Thyroid gland (tissue), 4 donors: Measurements from ENCODE around the gene MYLK4. TPM values are rescaled to one million over a fixed set of nuclear protein-coding genes. Genes with fewer than 3 reads are reported as not detected.

Source experiments
- DNase-seq, 2 donors: peaks; one replicate each; pipeline ENCODE4 v3.0.0-alpha.2; 2019
- H3K27ac ChIP-seq, 3 donors: fragments of 200-600 bp; sonication (generic); 1 replicate in 2 of 3; 2 replicates in 1 of 3; pipeline ENCODE4 v1.5.1; 2016 to 2019; ENCODE audit warnings: mild to moderate bottlenecking in 1 of 3, moderate library complexity in 1 of 3
- H3K27me3 ChIP-seq: fragments of 200-600 bp; sonication (generic); one replicate; pipeline ENCODE4 v1.5.1; 2019
- H3K36me3 ChIP-seq, 2 donors: fragments of 200-600 bp; sonication (generic); one replicate each; pipeline ENCODE4 v1.5.1; 2016 to 2019
- H3K4me1 ChIP-seq, 2 donors: fragments of 200-600 bp; sonication (generic); one replicate each; pipeline ENCODE4 v1.5.1; 2017 to 2019
- H3K4me3 ChIP-seq, 3 donors: fragments of 200-600 bp; sonication (generic); replicated peaks in 1 of 3; 1 replicate in 2 of 3; 2 replicates in 1 of 3; pipeline ENCODE4 v1.5.1; 2016; ENCODE audit warnings: mild to moderate bottlenecking in 1 of 3
- H3K9me3 ChIP-seq: fragments of 200-600 bp; sonication (generic); one replicate; pipeline ENCODE4 v1.5.1; 2017
- POLR2A ChIP-seq, 2 donors: fragments of 450-650 bp; IDR thresholded peaks; one replicate each; pipeline ENCODE4 v1.6.1; 2017; ENCODE audit warnings: antibody characterized with exemption in 2 of 2, mild to moderate bottlenecking in 2 of 2, moderate library complexity in 1 of 2
- WGBS, 2 donors: methylation state at CpG; one replicate each; pipeline ENCODE4 v1.1.5; 2017; 5-methylcytosine and 5-hydroxymethylcytosine counted together
- intact Hi-C: fragments of 100-400 bp; cut with DNase I; formaldehyde crosslinking; loops from one replicate; pipeline ENCODE4 v1.15.1; 2023
- total RNA-seq, 4 donors: library from RNA; depleted of rRNA; stranded (reverse); fragments of >200 nt; gene quantifications; one replicate each; pipeline ENCODE4 v1.2.3, GENCODE V29; 2016
- TF ChIP-seq, protein P1 (sequence below), 6 experiments: fragments of 200-600 bp in 3 of 6; fragments of 450-650 bp in 3 of 6; sonication (generic) in 3 of 6; IDR thresholded peaks; one replicate each; pipeline ENCODE4 v1.5.1; 2016 to 2019; ENCODE audit warnings: antibody characterized with exemption in 6 of 6, mild to moderate bottlenecking in 2 of 6, inconsistent platforms in 1 of 6, moderate library complexity in 1 of 6

MYLK4 gene
- total RNA-seq, 4 donors from 2014 or later, result 0.94 to 1.8 (median 1.1) TPM

DNA sequence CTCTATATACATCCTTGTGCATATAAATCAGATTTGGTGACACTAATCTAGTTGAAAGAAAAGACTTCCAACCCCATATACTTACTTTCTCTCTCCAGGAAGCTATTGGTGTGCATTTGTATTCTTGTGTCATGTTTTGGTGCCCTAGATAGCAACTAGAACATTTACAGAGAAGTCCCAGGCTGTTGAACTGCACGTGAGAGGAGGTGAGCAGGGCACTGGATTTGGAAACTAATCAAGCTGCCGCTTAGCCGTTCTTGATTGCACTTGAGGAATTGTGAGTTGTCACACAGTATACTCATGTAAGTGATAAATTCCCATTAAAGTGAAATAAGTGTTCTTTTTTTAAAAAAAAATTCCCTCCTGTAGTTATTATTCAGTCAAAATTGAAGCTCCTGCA, 22.1 kb upstream of the MYLK4 start:
- no peaks in the 10 kb centered on the region for H3K36me3 ChIP-seq
- 40 to 41% methylated on average over 3 of the region's 3 CpGs for WGBS, 2 donors
- no peaks in the 10 kb centered on the region for H3K27me3 ChIP-seq
- intact Hi-C loops, result no loop called here
- peak; percentile 30 to 53 for DNase-seq
- no peaks in the 10 kb centered on the region for H3K9me3 ChIP-seq
- no peak overlapping the region for H3K4me3 ChIP-seq
- no peak overlapping the region for H3K27ac ChIP-seq
- peaks cover 32 to 47% of the 10 kb centered on the region in 2 donors for H3K4me1 ChIP-seq
- TF ChIP-seq POLR2A (IDR thresholded peaks at IDR 0.05), result no peak
- TF ChIP-seq, protein P1, sequence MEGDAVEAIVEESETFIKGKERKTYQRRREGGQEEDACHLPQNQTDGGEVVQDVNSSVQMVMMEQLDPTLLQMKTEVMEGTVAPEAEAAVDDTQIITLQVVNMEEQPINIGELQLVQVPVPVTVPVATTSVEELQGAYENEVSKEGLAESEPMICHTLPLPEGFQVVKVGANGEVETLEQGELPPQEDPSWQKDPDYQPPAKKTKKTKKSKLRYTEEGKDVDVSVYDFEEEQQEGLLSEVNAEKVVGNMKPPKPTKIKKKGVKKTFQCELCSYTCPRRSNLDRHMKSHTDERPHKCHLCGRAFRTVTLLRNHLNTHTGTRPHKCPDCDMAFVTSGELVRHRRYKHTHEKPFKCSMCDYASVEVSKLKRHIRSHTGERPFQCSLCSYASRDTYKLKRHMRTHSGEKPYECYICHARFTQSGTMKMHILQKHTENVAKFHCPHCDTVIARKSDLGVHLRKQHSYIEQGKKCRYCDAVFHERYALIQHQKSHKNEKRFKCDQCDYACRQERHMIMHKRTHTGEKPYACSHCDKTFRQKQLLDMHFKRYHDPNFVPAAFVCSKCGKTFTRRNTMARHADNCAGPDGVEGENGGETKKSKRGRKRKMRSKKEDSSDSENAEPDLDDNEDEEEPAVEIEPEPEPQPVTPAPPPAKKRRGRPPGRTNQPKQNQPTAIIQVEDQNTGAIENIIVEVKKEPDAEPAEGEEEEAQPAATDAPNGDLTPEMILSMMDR (IDR thresholded peaks at IDR 0.05), result no peak

DNA sequence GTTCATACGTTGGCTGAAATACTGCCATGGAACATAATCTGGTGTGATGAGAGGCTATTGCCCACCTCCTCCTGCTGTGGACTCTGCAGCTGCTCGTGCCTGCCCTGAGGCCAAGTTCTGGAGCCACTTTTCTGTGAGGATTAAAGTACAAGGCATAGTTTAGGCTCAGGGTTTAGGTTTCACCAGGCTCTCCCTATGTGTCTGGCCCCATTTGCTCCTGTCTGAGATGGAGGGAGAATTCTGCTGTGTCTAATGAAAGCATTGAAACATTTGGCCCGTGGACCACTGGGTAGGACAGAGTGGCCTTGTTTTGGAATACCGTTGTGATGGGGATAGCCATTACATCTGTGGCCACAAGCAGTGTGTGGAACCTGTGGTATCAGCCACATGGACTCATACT, 20.4 kb upstream of the MYLK4 start:
- Histone ChIP-seq H3K36me3 (no peaks in the 10 kb centered on the region), H3K27ac (no peak overlapping the region), H3K27me3 (no peaks in the 10 kb centered on the region), H3K4me3 (no peak overlapping the region), H3K4me1 (peaks cover 30 to 46% of the 10 kb centered on the region in 2 donors), H3K9me3 (no peaks in the 10 kb centered on the region)
- WGBS, 2 donors, result 96% methylated on average over 4 of the region's 4 CpGs
- TF ChIP-seq POLR2A (IDR thresholded peaks at IDR 0.05), result no peak
- intact Hi-C loops, result no loop called here
- no peak for DNase-seq

DNA sequence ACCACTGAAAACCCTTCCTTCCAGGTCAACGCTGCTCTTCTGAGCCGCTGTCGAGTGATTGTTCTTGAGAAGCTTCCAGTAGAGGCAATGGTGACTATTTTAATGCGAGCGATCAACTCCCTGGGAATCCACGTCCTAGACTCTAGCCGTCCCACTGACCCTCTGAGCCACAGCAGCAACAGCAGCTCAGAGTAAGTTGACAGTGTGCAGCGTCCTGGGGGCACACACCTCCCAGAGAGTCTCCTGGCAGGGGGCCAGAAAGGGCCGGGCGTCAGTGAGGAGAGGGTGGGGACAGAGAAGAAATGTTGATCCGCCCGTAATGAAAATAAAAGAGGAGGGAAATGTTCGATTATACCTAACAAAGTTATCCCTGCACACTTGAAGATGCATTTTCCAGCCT, 19.4 kb upstream of the MYLK4 start:
- WGBS, 2 donors, result 49 to 50% methylated on average over 13 of the region's 13 CpGs
- Histone ChIP-seq H3K9me3 (no peaks in the 10 kb centered on the region), H3K4me3 (no peak overlapping the region), H3K36me3 (no peaks in the 10 kb centered on the region), H3K4me1 (peaks cover 30 to 46% of the 10 kb centered on the region in 2 donors), H3K27ac (peak overlapping the region in 1 of 3 donors; percentile 29), H3K27me3 (no peaks in the 10 kb centered on the region)
- TF ChIP-seq POLR2A (IDR thresholded peaks at IDR 0.05), result no peak
- TF ChIP-seq, protein P1 (IDR thresholded peaks at IDR 0.05), result no peak
- intact Hi-C loops, result no loop called here
- DNase-seq, result peak in 1 of 2 donors; percentile 40

- intact Hi-C loops, result no loop called here
- no peak for DNase-seq
- Histone ChIP-seq H3K27ac (peak overlapping the region in 1 of 3 donors; percentile 94), H3K27me3 (no peaks in the 10 kb centered on the region), H3K4me3 (no peak overlapping the region), H3K36me3 (no peaks in the 10 kb centered on the region), H3K9me3 (no peaks in the 10 kb centered on the region), H3K4me1 (peaks cover 30 to 46% of the 10 kb centered on the region in 2 donors)
- 63% methylated on average over 6 of the region's 6 CpGs for WGBS, 2 donors
- TF ChIP-seq, protein P1 (IDR thresholded peaks at IDR 0.05), result no peak
- TF ChIP-seq POLR2A (IDR thresholded peaks at IDR 0.05), result no peak
Observed at GRCh38 chr6:2768696-2769095, 18.0 kb upstream of the MYLK4 start.

DNA sequence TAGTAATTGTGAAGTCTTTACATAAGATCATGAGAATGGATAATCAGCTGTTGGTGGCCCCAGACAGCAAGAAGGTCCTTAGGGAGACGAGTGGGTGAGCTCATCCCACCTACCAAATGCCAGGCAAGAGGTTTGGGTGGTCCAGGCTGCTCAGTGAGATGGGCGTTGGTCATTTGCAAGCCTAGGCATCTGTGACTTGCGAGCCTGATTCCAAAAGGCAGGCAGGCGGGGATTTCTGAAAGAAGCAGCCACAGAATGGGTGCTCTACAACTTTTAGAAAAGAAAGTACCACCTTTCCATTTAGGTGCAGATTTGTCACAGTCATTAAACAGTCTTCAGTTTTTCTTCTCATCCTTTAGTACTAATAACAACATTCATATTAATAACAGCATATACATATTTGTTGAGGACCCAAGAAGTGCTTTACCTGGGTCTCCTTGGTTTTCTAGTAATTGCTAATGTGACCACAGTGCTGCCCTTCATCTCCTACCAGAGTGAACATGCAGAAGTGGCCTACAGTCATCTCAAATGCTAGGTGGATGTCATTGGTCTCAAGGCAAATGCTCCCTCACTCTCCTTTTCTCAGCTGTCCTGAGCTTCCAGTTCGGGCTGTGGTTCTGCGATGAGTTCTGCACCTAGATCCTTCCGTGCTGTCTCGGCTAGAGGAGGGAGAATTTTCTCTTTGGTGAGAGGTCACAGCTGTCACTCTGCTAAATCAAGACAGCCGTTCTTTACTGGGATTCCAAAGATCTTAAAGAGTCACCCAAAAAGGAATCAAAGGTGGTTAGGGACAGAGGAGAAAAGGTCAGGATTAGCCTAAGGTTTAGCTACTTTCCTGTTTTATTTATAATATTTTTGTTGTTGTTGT, 17.2 kb upstream of the MYLK4 start:
- WGBS, 2 donors, result 64 to 66% methylated on average over 9 of the region's 9 CpGs

More for the DNA sequence above, 17.2 kb upstream of the MYLK4 start:
- no peaks in the 10 kb centered on the region for H3K9me3 ChIP-seq
- intact Hi-C loops, result no loop called here
- peak overlapping the region in 1 of 3 donors; percentile 4 for H3K4me3 ChIP-seq
- H3K27ac ChIP-seq, result peak overlapping the region; percentile 8 to 94 (median 24)
- peaks cover 30 to 42% of the 10 kb centered on the region in 2 donors for H3K4me1 ChIP-seq
- no peaks in the 10 kb centered on the region for H3K36me3 ChIP-seq
- no peaks in the 10 kb centered on the region for H3K27me3 ChIP-seq
- TF ChIP-seq, protein P1 (IDR thresholded peaks at IDR 0.05), result no peak
- TF ChIP-seq POLR2A (IDR thresholded peaks at IDR 0.05), result no peak
- no peak for DNase-seq
